ENCODE measurements around the gene VIPR1.

The VIPR1 gene

DNA sequence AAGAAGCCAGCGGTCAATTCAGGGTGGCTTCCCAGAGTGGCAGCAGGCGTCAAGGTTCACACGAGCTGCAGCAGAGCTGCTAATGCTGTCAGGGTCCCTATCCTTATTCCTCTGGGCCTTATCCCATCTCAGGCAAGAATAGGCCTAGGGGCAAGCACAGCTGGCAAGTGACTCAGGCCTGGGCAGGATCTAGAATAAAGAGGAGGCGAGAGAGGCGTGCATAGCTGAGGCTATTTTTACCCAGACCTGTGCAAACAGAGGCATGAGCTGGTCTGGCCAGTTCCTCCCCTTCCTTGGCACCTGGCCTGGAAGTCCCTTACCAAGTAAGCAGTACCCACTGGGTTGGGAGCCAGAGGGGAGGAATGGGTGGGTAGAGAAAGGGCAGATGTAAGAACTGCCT lies 12.2 kb upstream of the VIPR1 start:
- no peak overlapping the region for H3K27ac ChIP-seq

DNA sequence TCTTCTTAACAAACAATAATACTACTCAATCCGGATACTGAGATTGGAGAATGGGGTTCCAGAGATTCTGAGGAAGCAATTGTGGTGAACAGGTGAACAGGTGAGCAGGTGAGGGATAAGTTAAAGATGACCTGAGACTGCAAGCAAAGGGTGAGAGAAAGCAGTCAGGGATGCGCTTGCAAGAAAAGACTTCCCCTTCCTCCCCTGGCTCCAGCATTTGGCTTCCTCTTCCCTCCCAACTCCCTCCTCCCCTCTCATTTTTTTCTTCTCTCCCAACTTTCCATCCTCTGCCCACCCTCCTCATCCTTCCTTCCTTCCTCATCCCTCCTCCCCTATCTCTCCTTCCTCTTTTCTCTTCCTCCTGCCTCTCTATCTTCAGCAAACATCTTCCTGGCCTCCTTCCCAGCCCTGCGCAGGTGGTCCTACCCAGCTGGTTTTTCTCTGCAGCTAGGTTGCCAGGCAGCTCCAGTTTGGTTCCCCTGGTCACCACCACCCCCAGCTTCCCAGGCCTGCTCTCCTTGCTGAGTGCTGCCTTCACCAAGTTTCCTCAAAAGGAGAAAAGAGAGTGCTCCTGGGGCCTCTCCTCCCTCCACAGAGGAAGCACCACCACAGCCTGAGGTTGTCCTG lies 10.4 kb upstream of the VIPR1 start:
- Histone ChIP-seq H3K36me3 (no peaks in the 10 kb centered on the region), H3K4me3 (ENCODE audit: low read depth in 1 of 2, low read length in 1 of 2) (no peak overlapping the region), H3K27me3 (peaks cover 2% of the 10 kb centered on the region), H3K27ac (peak overlapping the region; percentile 67), H3K4me1 (ENCODE audit: control insufficient read depth in 1 of 2, insufficient read depth in 1 of 2, low read depth in 1 of 2, low read length in 1 of 2) (peaks cover 12 to 13% of the 10 kb centered on the region in 2 experiments), H3K9me3 (no peaks in the 10 kb centered on the region)
- TF ChIP-seq, protein P1, sequence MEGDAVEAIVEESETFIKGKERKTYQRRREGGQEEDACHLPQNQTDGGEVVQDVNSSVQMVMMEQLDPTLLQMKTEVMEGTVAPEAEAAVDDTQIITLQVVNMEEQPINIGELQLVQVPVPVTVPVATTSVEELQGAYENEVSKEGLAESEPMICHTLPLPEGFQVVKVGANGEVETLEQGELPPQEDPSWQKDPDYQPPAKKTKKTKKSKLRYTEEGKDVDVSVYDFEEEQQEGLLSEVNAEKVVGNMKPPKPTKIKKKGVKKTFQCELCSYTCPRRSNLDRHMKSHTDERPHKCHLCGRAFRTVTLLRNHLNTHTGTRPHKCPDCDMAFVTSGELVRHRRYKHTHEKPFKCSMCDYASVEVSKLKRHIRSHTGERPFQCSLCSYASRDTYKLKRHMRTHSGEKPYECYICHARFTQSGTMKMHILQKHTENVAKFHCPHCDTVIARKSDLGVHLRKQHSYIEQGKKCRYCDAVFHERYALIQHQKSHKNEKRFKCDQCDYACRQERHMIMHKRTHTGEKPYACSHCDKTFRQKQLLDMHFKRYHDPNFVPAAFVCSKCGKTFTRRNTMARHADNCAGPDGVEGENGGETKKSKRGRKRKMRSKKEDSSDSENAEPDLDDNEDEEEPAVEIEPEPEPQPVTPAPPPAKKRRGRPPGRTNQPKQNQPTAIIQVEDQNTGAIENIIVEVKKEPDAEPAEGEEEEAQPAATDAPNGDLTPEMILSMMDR (IDR thresholded peaks at IDR 0.05) = no peak

More for the DNA sequence above, 12.2 kb upstream of the VIPR1 start:
- H3K27me3 ChIP-seq = peaks cover 4% of the 10 kb centered on the region
- no peaks in the 10 kb centered on the region for H3K9me3 ChIP-seq
- H3K36me3 ChIP-seq = no peaks in the 10 kb centered on the region
- H3K4me1 ChIP-seq (ENCODE audit: control insufficient read depth in 1 of 2, insufficient read depth in 1 of 2, low read depth in 1 of 2, low read length in 1 of 2) = peaks cover 12 to 13% of the 10 kb centered on the region in 2 experiments
- TF ChIP-seq, protein P1 (IDR thresholded peaks at IDR 0.05) = no peak
- H3K4me3 ChIP-seq (ENCODE audit: low read depth in 1 of 2, low read length in 1 of 2) = no peak overlapping the region

DNA sequence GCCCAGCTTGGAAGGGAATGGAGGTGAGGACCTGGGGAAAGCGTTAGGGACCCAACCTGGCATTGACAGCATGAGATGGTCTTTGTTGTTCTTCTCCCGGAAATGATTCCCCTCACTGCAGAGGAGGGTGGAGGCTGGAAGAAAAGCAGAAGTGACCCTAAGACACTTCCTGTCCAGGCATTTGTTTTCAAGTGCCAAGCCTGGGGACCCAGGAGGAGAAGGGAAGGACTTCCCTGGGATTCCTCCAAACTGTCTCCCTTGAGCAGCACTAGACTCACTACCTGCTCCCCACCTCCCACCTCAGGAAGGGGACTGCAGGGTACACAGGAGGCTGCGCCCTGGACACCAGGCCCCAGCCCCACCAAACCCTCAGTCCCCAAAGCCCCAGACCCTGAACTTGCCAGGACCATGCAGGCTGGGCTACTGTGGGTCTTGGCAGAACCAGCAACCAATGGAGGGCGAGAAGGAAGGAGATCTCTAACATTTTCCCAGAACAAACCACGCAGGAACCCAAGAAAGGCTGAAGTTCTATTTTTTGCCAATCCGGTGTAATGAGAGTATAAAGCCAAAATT lies 9.8 kb upstream of the VIPR1 start:
- TF ChIP-seq, protein P1 (IDR thresholded peaks at IDR 0.05) = no peak
- Histone ChIP-seq H3K36me3 (no peaks in the 10 kb centered on the region), H3K27ac (peak overlapping the region; percentile 67), H3K27me3 (peaks cover 6% of the 10 kb centered on the region), H3K4me3 (ENCODE audit: low read depth in 1 of 2, low read length in 1 of 2) (no peak overlapping the region), H3K4me1 (ENCODE audit: control insufficient read depth in 1 of 2, insufficient read depth in 1 of 2, low read depth in 1 of 2, low read length in 1 of 2) (peaks cover 12 to 13% of the 10 kb centered on the region in 2 experiments), H3K9me3 (no peaks in the 10 kb centered on the region)

DNA sequence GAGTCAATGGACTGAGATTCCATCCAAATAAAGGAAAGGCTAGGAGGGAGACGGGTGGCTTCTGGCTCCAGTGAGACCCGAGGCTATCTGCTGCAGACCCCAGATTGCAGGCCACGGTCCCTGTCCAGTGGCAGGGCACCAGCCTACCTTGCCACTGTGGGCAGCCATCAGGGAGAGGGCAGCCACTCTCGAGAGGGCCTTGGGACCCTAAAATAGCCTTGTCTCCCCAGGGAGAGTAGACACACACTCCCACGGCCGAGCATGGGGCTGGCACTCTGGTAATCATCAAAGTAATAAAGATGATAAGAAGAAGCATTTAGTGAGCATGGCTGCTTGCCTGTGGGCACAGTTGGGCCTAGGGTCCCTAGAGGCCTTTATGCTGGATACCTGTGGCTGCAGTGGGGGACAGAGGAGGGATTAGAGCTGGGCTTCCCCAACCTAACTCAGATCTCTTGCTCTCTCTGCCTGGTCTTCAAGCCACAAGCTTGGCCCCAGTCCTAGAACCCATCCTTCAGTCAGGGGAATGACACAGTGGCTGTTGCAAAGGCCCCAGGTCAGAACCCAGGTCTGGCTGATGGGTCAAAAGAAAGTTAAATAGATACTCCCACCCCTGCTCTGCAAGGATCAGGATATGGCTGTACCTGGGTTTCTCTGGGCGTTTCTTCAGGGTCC lies 9.2 kb upstream of the VIPR1 start:
- H3K4me1 ChIP-seq (ENCODE audit: control insufficient read depth in 1 of 2, insufficient read depth in 1 of 2, low read depth in 1 of 2, low read length in 1 of 2) = peaks cover 12 to 13% of the 10 kb centered on the region in 2 experiments
- no peak overlapping the region for H3K27ac ChIP-seq
- TF ChIP-seq, protein P1 (IDR thresholded peaks at IDR 0.05) = no peak
- H3K9me3 ChIP-seq = no peaks in the 10 kb centered on the region
- no peaks in the 10 kb centered on the region for H3K36me3 ChIP-seq
- no peak overlapping the region for H3K4me3 ChIP-seq (ENCODE audit: low read depth in 1 of 2, low read length in 1 of 2)
- H3K27me3 ChIP-seq = peaks cover 12% of the 10 kb centered on the region

DNA sequence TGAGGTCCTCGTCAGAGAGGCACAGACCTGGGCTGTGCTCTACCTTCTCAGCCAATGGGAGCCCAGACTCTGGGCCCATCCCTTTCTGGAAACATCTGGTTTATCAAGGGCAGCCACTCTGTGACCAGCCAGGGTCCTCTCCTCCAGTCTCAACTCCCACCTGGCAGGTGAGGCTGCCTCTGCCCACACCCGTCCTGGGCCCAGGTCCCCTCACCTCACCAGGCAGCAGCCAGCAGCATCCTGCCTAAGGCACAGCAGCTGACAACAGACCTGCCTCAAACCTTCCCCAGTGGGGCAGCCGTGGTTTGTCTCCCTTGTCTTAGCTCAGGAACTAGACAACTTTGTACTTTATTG lies 8.7 kb upstream of the VIPR1 start:
- no peaks in the 10 kb centered on the region for H3K9me3 ChIP-seq
- TF ChIP-seq, protein P1 (IDR thresholded peaks at IDR 0.05) = no peak
- no peak overlapping the region for H3K27ac ChIP-seq
- peaks cover 17% of the 10 kb centered on the region for H3K27me3 ChIP-seq
- H3K4me1 ChIP-seq (ENCODE audit: control insufficient read depth in 1 of 2, insufficient read depth in 1 of 2, low read depth in 1 of 2, low read length in 1 of 2) = peaks cover 12 to 13% of the 10 kb centered on the region in 2 experiments
- H3K36me3 ChIP-seq = no peaks in the 10 kb centered on the region
- H3K4me3 ChIP-seq (ENCODE audit: low read depth in 1 of 2, low read length in 1 of 2) = no peak overlapping the region
